Measurements from ENCODE around the gene TPM1. TPM values are rescaled to one million over a fixed set of nuclear protein-coding genes. Genes with fewer than 3 reads are reported as not detected.
A peak's percentile ranks its signal among the peaks of the same experiment; 100 is the strongest.

The TPM1 gene
- total RNA-seq, 4 donors from 2014 or later = 5,599 to 7,718 (median 6,496) TPM

DNA sequence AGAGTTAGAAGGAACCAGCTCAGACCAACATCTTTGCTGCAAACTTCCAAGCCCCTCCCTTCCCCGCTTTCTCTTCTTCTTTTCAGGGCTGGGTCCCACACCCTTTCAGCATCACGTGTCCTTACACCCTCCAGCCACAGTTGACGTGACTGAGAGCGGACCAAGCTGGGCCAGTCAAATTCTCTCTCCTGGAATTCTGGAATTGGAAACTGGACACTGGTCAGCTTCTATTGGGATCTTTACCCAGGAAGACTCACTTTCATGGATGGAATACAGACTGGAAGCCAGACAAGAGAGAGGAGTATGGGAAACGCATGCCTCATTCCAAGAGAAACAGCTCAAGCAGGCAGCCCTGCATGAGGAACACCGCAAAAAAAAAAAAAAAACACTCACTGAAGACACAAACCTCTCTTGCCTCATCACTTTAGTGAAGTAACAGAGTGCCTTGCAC lies 12.4 kb upstream of the TPM1 start:
- no peaks in the 10 kb centered on the region for H3K27me3 ChIP-seq
- peaks cover 3 to 15% (median 9%) of the 10 kb centered on the region in 4 donors for H3K4me1 ChIP-seq
- no peaks in the 10 kb centered on the region for H3K9me3 ChIP-seq
- H3K27ac ChIP-seq (replicated peaks in 1 of 4) = peak overlapping the region in 1 of 4 donors; percentile 26
- no peak for DNase-seq (ENCODE audit: extremely low spot score)
- no peak overlapping the region for H3K4me3 ChIP-seq
- H3K36me3 ChIP-seq = no peaks in the 10 kb centered on the region
- intact Hi-C loops (cut with DNase I) = no loop called here
- TF ChIP-seq EP300 (IDR thresholded peaks at IDR 0.05) = no peak
- TF ChIP-seq POLR2AphosphoS5 (IDR thresholded peaks at IDR 0.05) = peak in 1 of 2 donors; percentile 46
- WGBS = 49% methylated on average over 6 of the region's 6 CpGs

DNA sequence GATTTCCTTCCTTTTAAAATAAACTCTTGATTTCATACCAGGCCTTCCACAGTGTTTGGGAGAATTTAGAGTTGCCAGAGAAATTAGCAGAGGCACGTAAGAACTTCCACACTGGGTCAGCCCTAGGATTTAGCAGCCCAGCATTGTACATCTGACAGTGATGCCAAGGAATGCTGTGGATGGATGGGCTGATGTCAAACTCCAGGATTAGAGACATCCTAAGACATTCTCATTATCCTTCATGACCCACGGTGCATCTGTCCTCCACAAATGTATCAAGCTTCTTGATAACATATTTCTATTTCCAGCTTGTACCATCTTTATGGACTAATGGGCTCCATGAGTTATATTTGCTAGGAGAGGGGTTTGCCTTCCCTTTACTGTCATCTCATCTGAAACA lies 8.0 kb upstream of the TPM1 start:
- TF ChIP-seq EP300 (IDR thresholded peaks at IDR 0.05) (no peak), POLR2AphosphoS5 (IDR thresholded peaks at IDR 0.05) (no peak), POLR2A (IDR thresholded peaks at IDR 0.05; ENCODE audit: low read depth) (no peak)
- TF ChIP-seq, protein P1, sequence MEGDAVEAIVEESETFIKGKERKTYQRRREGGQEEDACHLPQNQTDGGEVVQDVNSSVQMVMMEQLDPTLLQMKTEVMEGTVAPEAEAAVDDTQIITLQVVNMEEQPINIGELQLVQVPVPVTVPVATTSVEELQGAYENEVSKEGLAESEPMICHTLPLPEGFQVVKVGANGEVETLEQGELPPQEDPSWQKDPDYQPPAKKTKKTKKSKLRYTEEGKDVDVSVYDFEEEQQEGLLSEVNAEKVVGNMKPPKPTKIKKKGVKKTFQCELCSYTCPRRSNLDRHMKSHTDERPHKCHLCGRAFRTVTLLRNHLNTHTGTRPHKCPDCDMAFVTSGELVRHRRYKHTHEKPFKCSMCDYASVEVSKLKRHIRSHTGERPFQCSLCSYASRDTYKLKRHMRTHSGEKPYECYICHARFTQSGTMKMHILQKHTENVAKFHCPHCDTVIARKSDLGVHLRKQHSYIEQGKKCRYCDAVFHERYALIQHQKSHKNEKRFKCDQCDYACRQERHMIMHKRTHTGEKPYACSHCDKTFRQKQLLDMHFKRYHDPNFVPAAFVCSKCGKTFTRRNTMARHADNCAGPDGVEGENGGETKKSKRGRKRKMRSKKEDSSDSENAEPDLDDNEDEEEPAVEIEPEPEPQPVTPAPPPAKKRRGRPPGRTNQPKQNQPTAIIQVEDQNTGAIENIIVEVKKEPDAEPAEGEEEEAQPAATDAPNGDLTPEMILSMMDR (IDR thresholded peaks at IDR 0.05) = no peak
- intact Hi-C loops (cut with DNase I) = no loop called here
- H3K4me1 ChIP-seq = peaks cover 5 to 20% (median 9%) of the 10 kb centered on the region in 4 donors
- H3K4me3 ChIP-seq = no peak overlapping the region
- DNase-seq (ENCODE audit: extremely low spot score) = no peak
- H3K27ac ChIP-seq (replicated peaks in 1 of 4) = no peak overlapping the region
- H3K9me3 ChIP-seq = no peaks in the 10 kb centered on the region
- 93% methylated on average over 2 of the region's 2 CpGs for whole genome bisulfite sequencing
- no peaks in the 10 kb centered on the region for H3K27me3 ChIP-seq
- no peaks in the 10 kb centered on the region for H3K36me3 ChIP-seq

DNA sequence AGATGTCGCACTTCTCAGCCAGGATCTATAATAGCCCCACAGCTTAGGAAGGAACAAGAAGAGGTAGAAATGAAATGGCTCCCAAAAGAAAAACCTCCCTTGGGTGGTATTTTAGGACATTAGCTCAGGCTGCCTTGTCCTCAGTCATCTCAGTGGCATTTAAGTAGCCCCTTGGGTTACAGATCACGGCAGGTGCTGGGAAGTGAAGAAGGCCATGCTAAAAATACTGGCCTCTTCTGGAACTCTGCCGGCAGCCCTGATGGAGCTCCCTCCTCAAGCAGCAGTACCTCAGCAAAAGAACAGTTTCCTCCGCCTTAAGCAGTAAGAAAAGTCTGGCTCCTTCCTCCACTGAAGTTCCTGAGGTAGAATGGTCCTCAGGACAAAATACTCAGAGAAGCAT lies 7.3 kb upstream of the TPM1 start:
- no peak for TF ChIP-seq POLR2AphosphoS5 (IDR thresholded peaks at IDR 0.05)
- TF ChIP-seq EP300 (IDR thresholded peaks at IDR 0.05) = no peak
- no peak for TF ChIP-seq POLR2A (IDR thresholded peaks at IDR 0.05; ENCODE audit: low read depth)
- TF ChIP-seq, protein P1 (IDR thresholded peaks at IDR 0.05) = no peak
- no peak overlapping the region for H3K4me3 ChIP-seq
- WGBS = 74% methylated on average over 4 of the region's 4 CpGs
- H3K4me1 ChIP-seq = peaks cover 5 to 15% (median 6%) of the 10 kb centered on the region in 4 donors
- H3K27ac ChIP-seq (replicated peaks in 1 of 4) = peak overlapping the region in 1 of 4 donors; percentile 10
- intact Hi-C loops (cut with DNase I) = no loop called here
- H3K27me3 ChIP-seq = no peaks in the 10 kb centered on the region
- H3K36me3 ChIP-seq = no peaks in the 10 kb centered on the region
- no peak for DNase-seq (ENCODE audit: extremely low spot score)
- no peaks in the 10 kb centered on the region for H3K9me3 ChIP-seq

DNA sequence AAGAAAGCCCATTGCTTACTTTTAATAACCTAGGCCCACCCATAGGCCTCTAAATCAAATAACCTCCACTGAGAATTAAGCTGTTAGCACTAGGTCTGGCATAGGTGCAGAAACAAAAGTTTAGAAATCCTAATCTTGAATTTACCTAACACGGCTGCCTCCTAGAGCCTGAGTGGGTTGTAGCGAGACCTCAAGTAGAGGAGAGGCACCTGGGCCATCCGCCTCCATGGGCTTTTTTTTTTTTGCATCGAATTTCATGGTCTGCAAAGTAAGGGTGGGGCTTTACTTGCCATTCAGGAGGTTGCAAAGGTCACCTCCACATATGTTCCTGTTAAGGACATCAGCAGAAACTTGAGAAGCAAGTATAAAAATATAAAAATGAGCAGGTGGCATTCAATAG lies 6.6 kb upstream of the TPM1 start:
- intact Hi-C loops (cut with DNase I) = no loop called here
- Histone ChIP-seq H3K4me3 (no peak overlapping the region), H3K27me3 (no peaks in the 10 kb centered on the region), H3K27ac (replicated peaks in 1 of 4) (no peak overlapping the region), H3K4me1 (peaks cover 0 to 16% (median 4%) of the 10 kb centered on the region in 4 donors), H3K9me3 (no peaks in the 10 kb centered on the region), H3K36me3 (no peaks in the 10 kb centered on the region)
- WGBS = 86% methylated on average over 4 of the region's 4 CpGs
- no peak for DNase-seq (ENCODE audit: extremely low spot score)
- TF ChIP-seq POLR2A (IDR thresholded peaks at IDR 0.05; ENCODE audit: low read depth) (no peak), POLR2AphosphoS5 (IDR thresholded peaks at IDR 0.05) (no peak)

DNA sequence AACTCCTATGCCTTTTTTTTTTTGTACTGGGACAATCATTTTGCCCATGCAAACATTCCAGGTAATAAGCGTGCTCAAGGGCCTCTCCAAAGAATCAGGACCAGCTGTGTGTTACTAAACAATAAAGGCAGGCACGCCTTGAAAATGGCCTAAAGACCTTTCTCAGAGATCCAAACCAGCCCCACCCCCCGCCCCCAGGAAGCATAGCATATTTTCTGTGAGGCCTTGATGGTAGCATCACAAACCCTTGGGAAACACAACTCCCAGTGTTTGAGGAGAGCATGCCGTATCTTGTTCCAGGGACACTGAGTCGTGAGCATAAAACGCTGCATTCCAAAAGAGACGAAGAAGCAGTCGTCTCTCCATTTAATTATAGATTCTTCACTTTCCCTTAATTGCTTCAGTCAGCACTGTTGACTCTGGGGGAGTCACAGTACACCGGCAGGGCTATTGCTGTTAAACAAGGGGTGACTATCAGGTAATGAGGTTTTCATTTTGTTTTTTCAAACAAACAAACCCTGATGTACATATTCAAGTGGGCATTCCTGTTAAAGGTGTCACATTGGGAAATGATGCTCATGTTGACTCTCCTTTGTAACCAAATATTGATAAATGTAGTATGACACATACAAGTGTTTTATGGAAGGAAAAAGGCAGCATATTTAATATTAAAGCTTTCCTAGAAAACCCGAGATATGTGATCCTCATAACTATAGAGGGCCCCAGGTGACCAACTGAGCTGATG lies 4.4 kb upstream of the TPM1 start:
- Histone ChIP-seq H3K27ac (replicated peaks in 1 of 4) (no peak overlapping the region), H3K4me3 (no peak overlapping the region), H3K4me1 (peaks cover 0 to 31% (median 10%) of the 10 kb centered on the region in 4 donors), H3K36me3 (peaks cover 0 to under 1% (median 0%) of the 10 kb centered on the region in 4 donors), H3K27me3 (peaks cover 0 to 10% (median 3%) of the 10 kb centered on the region in 4 donors), H3K9me3 (no peaks in the 10 kb centered on the region)
- DNase-seq (ENCODE audit: extremely low spot score) = no peak
- WGBS = 83% methylated on average over 10 of the region's 10 CpGs
- TF ChIP-seq POLR2A (IDR thresholded peaks at IDR 0.05; ENCODE audit: low read depth) (no peak), EP300 (IDR thresholded peaks at IDR 0.05) (no peak), POLR2AphosphoS5 (IDR thresholded peaks at IDR 0.05) (no peak)
- TF ChIP-seq, protein P1 (IDR thresholded peaks at IDR 0.05) = no peak
- intact Hi-C loops (cut with DNase I) = no loop called here
